Measurements from ENCODE around the gene PDLIM1.

- no peak for TF ChIP-seq PATZ1 (CRISPR knock-in tag; IDR thresholded peaks at IDR 0.05; ENCODE audit: borderline replicate concordance)
- no peak for TF ChIP-seq ZC3H10 (CRISPR knock-in tag; IDR thresholded peaks at IDR 0.05)
- TF ChIP-seq RARB (CRISPR knock-in tag; IDR thresholded peaks at IDR 0.05), result no peak
- no peak for TF ChIP-seq BACH2 (CRISPR knock-in tag; IDR thresholded peaks at IDR 0.05; ENCODE audit: borderline replicate concordance)
- no peak for TF ChIP-seq ISL1 (CRISPR knock-in tag; IDR thresholded peaks at IDR 0.05)
- no peak for TF ChIP-seq CREB5 (CRISPR knock-in tag; IDR thresholded peaks at IDR 0.05; ENCODE audit: low read depth)
- TF ChIP-seq SNAI2 (CRISPR knock-in tag; IDR thresholded peaks at IDR 0.05), result no peak
- TF ChIP-seq ZFP30 (CRISPR knock-in tag; IDR thresholded peaks at IDR 0.05), result no peak
- no peak for TF ChIP-seq TSHZ2 (CRISPR knock-in tag; IDR thresholded peaks at IDR 0.05)
- no peak for TF ChIP-seq ZFP3 (CRISPR knock-in tag; IDR thresholded peaks at IDR 0.05)
- TF ChIP-seq CSRNP3 (CRISPR knock-in tag; IDR thresholded peaks at IDR 0.05), result no peak
Measured at GRCh38 chr10:95303535-95303934, 12.7 kb upstream of the PDLIM1 start.
